IPS-18c (cell line): ENCODE results near the gene CHCHD10.
A peak's percentile ranks its signal among the peaks of the same experiment; 100 is the strongest.

Experiments used
- H3K4me3 ChIP-seq: 2 replicates; pipeline ENCODE4 v1.7.0; 2013; ENCODE audit warnings: low read depth, mild to moderate bottlenecking, low read length, moderate library complexity; ENCODE audit not compliant: insufficient read depth
- H3K9me3 ChIP-seq: one replicate; pipeline ENCODE4 v1.6.1; 2013; ENCODE audit warnings: mild to moderate bottlenecking, low read length, moderate library complexity; ENCODE audit not compliant: control insufficient read depth, insufficient read depth

Gene CHCHD10

DNA sequence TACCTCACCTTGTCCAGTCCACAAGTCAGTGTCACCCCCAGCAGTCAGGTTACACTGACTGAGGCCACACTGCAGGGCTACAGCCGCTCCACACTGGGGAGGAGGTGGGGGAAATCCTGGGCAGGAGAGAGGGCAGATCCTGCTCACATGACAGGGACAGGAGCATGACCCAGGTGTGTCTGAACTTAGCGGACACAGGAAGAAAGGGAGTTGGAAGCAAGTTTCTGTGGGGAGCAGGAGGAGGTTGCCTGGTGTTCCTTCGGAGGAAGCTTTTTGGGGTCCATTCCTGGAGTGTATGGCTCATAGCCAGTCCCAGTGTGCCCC, 10.8 kb upstream of the CHCHD10 start:
- H3K4me3 ChIP-seq: no peak overlapping the region
- no peaks in the 10 kb centered on the region for H3K9me3 ChIP-seq

DNA sequence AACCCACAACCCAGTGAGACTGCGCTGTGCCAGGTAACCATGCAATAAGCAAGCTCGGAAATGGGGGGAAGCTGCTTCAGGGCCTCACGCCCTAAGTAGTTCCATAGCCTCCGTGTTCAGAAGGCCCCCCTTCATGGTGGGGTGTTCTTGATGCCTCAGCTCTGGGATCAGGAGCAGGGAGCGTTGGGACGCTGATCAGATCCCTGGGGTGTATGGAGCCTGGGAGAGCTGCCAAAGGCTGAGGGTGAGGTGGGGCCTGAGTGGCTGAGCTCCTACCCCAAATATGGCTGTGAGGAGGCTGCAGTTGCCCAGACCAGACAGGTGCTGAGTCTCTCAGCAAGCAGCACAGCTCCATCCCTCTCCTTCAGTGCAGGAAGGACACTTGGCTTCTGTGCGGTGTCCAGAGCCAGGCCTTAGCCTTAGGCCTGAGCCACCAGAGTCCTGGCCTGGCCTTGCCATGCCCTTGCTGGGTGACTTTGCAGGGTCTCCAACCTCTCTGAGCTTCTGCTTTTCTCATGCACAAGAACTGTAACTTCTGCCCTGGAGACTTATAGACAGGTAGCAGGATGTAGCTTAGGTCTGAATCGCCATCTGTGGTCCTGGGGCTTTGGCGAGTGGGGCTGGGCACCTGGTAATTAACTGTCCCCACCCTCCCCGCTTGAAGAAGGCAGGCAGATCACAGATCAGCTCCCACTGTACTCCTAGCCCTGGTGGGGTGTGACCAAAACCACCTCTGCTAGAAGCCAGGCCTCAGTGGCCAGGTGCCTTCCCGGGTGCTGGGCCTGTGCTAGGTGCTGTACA, 10.2 kb upstream of the CHCHD10 start:
- no peaks in the 10 kb centered on the region for H3K9me3 ChIP-seq
- no peak overlapping the region for H3K4me3 ChIP-seq

DNA sequence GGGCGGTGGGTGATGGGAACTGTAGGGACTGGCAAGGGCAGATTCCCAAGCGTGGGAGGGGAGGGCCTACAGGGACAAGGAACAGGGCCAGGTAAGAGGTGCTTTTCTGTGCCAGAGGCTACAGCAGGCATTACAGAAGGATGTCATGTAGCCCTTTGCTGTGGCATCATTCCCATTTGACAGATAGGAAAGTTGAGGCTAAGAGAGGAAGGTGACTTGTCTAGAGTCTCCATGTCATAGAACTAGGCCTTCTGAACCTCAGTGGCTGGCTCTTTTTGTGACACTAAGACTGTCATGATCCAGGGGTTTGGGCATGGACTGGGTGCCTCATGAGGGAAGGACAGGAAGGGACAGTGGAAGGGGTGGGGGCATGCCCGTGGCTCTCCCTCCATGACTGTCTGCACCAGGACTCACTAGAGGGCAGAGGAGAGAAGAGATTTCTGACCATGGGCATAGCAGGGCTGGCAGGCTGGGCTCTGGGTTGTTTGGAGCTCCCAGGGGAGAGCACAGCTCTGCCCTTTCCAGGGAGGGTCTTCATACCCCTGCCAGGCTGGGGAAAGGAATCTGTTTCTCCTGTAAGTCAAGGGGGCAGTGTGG, 8.1 kb upstream of the CHCHD10 start:
- no peak overlapping the region for H3K4me3 ChIP-seq

DNA sequence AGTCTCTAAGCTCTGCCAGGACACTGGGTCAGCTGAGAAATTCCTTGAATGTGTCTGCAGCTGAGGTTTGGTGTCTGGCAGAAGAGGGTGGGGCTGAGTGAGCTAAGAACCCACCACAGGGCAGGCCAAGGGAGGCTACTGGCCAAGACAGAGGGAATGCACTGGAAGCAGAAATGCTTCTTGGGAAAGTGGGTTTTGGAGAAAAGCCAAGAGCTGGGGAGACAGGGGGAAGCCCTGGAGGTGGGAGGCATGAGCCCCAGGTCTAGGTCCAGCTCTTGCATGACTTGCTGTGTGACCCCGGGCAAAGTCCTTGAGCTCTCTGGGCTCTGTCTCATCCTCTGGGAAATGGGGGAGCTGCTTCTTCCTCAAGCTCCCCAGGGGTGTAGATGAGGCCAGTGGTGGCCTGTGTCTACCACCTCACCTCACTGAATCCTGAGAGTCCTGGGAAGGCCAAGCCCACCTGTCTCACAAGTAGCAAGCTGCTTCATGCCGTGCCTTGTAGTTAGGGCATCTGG, 7.2 kb upstream of the CHCHD10 start:
- Histone ChIP-seq H3K9me3 (no peaks in the 10 kb centered on the region), H3K4me3 (no peak overlapping the region)

More for the DNA sequence above, 8.1 kb upstream of the CHCHD10 start:
- H3K9me3 ChIP-seq: no peaks in the 10 kb centered on the region

DNA sequence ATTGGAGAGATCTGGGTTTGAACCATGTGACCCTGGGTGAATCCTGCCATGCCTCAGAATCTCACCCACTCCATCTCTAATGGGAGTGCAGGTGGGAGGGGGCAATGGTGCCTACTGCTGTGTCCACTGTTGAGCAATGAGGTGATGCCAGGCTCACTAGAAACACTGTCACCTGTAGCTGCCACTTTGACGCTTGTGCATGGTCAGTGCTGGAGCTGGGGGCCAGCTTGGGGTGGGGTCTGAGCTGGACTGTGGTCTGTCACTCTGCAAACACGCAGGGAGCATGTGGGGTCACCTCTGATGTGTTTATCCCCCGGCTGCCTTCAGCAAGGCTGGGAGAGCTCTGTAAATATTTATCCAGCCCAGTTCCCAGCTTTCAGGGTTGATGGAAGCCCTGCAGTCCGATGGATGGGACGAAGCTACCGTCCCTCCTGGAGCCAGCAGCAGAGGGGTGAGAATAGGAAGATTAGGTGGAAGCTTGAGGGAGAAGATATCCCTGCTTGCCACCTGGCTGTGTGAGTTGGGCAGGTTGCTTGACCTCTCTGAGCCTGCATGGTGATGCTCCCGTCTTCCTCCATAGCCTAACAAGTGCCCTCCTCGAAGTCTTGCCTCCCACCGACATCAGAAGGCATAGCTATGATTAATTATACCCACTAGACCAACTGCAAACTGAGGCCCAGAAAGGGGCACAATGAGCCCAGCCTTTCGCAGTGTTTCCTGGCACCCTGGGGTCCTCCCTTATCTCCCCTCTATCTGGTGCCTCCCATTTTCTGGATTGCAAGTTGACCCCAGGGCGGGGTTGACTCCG, 6.5 kb upstream of the CHCHD10 start:
- H3K4me3 ChIP-seq: no peak overlapping the region

DNA sequence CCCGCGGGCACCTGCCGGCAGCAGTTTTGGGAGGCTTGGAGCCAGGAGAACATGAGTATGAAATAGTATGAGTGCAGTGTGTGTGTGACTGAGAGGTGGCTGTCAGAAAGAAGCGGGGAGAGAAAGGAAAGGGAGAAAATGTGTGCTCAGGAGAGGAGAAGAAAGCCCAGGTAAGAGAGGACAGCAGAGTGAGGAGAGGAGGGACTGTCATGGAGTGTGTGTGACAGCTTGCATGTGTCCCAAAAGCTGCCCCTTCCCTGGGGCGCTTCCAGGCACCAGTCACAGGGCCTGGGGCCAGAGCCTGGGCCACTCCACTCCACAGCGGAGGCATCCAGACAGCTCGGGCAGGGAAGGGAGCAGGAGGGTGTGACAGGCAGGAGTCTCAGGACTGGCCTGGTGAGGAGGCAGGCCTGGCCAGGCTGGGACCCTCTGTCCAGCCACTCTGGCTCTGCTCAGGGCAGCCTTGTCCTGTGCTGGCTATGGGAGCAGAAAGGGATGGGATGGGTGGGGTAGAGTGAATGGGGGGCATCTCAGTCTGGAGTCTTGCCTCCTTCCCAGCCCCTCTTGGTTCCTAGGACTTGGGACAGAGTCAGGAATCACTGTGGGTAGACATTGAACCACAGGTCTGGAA, 5.8 kb upstream of the CHCHD10 start:
- Histone ChIP-seq H3K4me3 (peak overlapping the region; percentile 53; the same call in 1 of the 2 replicates), H3K9me3 (no peaks in the 10 kb centered on the region)

More for the DNA sequence above, 6.5 kb upstream of the CHCHD10 start:
- H3K9me3 ChIP-seq: no peaks in the 10 kb centered on the region

DNA sequence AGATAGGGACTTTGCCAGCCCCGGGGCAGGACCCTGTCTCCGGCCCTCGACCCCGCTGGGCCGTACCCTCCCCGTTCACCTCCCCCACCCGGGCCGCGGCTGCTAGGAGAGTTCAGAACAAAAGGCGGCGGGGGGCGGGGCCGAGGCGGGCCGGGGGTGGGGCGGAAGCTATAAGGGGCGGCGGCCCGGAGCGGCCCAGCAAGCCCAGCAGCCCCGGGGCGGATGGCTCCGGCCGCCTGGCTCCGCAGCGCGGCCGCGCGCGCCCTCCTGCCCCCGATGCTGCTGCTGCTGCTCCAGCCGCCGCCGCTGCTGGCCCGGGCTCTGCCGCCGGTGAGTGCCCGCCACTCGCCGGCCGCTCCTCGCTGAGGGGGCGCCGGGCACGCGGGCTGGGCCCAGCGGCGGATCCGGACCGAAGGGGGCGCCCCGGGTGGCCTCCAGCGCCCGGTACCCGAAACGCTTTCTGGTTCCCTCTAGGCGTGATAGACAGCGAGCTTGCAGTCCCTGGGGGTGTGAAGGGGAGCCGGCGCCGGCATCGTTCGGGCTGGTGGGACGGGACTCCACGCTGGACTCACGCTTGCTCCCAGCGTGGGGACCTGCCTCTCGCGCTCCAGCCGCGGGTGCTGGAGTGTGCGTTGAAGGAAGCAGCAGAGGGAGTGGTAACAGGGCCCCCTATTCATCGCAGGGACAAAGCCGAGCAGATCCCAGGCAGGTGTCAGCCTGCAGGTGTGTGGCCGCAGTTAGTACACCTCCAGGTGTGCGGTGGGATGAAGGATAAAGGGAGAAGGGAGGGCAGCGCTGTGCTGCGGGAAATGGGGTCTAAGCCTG, 5.1 kb upstream of the CHCHD10 start, which contains the start of gene MMP11:
MMP11 (plus strand) TSS at position 201 of the 825 bp plus-strand sequence; CDS start at position 223, 22 bp downstream.
- peak within 1 kb of the TSS; percentile 53 for H3K4me3 ChIP-seq
- H3K9me3 ChIP-seq: no peaks in the 10 kb centered on the region

DNA sequence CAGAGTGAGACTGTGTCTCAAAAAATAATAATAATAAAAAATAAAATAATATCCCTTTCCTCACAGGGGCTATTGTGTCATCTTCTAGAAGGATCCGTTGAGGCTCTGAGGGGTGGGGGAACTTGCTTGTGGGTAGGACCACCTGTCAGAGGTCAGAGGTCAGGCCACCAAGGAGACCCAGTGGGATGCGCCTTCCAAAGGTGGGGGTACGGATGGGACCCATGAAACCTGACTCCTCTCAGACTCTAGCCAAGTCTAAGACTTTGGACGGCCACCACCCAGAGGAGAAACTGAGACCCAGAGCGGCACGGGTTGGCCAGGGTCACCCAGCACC, 4.5 kb upstream of the CHCHD10 start:
- Histone ChIP-seq H3K4me3 (peak overlapping the region; percentile 29; the same call in 1 of the 2 replicates), H3K9me3 (no peaks in the 10 kb centered on the region)

DNA sequence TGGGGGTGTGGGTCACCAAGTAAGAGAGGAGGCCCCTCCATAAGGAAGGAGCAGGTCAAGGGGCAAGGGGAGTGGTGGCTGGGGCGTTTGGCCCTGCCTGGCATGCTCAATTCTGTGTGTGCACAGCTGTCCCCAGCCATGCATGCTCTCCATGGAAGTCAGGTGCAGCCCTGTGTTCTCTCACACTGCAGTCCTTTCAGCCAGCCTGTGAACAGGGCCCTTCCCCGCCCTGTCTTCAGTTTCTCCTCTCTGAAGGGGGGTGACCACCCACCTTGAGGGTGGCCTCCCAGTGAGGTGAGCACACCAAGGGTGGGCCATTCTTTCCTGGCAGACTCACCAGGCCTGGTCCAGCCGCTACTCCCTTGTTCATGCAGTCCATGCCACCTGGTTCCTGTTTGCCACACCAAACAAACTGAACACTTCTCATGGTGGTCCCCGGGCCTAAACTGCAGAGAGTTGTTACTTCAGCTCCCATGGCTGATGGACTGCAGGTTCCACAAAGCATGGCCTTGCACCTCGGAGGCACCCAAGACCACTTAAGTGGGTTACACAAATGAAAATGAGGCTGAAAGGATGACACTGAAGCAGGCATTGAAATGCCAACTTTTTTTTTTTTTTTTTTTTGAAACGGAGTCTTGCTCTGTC, 1.7 kb upstream of the CHCHD10 start:
- H3K9me3 ChIP-seq: no peaks in the 10 kb centered on the region
- no peak overlapping the region for H3K4me3 ChIP-seq

DNA sequence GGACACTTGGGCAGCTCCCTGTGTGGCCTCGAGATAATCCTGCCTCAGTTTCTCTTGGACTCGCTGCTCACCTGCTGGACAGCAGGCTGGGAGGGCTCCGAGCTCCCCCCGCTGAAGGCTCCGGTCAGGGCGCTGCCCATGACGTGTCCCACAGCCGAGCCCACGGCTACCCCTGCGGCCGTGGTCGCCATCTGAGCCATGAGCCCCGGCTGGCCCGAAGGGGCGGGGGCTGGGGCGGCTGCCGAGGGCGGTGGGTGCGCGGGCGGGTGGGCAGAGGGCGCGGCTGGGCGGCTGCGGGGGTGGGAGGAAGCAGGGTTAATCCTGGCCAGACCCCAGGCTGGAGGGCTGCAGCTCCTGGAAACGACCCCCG, 484 bp downstream of the CHCHD10 start:
- H3K9me3 ChIP-seq: no peaks in the 10 kb centered on the region
- H3K4me3 ChIP-seq: peak overlapping the region; percentile 78

DNA sequence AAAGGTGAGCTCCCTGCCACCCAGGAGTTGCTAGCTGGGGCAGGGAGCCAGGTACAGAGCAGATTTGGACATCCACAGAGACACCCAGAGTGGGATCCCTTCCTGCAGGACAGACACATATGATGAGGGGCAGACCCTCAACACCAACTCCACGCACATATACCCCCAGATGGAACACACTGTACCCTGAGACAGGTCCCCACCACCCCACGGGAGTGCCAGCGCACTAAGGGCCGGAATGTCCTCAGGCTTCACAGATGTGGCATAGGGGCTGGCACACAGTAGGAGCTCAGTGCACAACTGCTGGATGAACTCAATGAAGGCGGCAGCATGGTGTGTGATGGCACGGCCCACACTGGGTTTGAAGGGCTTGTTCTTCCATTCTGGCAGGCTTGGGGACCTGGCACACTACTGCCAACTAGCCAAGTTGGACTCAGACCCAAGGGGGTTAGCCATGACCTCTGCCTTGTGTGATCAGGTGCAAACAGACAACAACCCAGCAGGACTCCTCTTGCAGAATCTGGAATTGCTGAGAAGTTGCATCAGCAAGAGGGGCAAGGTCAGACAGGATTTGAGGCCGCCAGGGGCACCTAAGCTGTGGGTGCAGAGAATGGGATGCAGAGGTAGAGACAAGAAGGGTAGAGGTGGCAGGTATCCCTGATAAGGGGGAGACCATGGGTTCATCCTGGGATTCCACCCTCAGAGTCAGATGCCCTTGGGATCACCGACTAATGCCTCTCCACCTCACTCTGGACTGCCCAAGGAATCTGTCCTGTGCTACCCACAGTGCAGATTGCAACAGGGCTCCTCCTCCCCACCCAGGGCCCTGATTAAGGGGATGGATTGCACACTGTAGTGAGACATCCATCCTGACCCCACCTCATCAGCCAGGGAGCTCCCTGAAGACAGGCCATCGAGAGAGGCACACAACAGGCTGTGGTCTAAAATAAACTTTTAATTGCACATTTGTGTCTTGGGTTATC, 2.6 kb downstream of the CHCHD10 start:
- H3K4me3 ChIP-seq: no peak overlapping the region
- H3K9me3 ChIP-seq: no peaks in the 10 kb centered on the region

DNA sequence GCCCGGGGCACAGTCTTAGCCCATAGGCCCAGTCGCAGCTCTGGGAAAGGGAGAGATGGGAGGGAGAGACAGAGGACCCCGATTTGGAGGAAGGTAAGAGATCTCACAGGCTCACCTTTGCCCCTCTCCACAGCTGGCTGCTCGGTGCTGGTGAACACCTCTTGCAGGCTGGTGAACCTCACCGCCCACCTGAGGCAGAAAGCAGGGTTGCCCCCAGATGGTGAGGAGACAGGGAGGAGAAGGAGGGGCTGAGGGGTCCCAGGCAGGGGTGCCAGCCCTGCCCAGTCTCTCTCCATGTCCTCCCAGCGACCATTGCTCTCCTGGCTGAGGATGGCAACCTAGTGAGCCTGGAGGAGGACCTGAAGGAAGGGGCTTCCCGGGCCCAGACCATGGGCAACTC, 3.8 kb downstream of the CHCHD10 start:
- Histone ChIP-seq H3K9me3 (no peaks in the 10 kb centered on the region), H3K4me3 (no peak overlapping the region)

DNA sequence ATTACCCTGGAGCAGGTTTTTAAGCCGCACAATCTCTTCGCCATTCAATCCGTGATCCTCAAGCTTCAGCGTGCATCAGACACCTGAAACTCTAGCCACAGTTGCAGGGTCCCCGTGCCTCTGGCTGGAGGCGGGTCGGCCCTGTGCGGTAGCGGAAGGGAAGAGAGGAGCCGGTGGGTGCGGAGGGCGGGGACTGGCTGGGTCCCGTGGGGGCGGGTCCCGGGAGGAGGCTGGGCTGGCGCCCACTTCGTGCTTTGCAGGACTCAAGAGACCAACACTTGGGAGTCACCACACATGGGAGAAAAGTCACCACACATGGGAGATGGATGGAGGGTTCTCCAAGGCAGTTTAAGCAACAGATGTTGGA, 4.2 kb downstream of the CHCHD10 start:
- Histone ChIP-seq H3K4me3 (no peak overlapping the region), H3K9me3 (no peaks in the 10 kb centered on the region)

DNA sequence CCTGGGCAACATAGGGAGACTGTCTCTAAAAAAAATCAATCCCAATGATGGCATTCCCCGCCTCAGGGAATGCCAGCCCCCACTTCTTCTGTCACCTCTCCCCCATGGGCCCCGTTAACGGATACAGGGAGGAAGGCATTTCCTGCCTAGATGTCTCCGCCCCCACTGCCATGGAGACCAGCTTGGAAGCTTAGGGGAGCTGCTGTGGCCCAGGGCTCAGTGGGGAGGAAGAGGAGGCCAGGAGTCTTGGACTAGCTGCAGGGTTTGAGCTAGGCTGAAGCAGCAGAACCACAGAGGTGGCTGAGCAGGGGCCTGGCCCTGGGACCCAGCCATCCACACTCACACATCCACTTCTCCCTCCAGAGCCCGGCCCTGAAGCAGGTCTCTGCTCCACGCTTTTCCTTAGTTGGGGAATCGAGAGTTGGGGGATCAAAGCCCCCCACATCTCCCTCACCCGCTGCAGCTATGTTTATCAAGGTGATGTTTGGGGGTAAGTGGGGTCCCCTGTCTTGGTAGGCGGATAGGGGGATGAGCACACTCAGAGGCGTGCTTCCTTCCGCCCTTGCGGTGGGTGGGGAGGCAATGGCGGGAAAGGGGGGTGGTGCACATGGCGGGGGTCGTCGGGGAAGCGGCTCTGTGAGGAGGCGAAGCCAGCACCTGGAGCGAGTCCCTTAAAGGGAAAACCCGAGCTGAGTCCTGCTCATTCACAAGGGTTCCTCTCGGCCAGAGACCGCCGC, 4.8 kb downstream of the CHCHD10 start, which contains the start of gene C22orf15:
C22orf15 (plus strand) TSS at position 149 of the 737 bp plus-strand sequence; CDS start at position 466, 317 bp downstream.
- no peaks in the 10 kb centered on the region for H3K9me3 ChIP-seq
- no peak within 1 kb of the TSS for H3K4me3 ChIP-seq

DNA sequence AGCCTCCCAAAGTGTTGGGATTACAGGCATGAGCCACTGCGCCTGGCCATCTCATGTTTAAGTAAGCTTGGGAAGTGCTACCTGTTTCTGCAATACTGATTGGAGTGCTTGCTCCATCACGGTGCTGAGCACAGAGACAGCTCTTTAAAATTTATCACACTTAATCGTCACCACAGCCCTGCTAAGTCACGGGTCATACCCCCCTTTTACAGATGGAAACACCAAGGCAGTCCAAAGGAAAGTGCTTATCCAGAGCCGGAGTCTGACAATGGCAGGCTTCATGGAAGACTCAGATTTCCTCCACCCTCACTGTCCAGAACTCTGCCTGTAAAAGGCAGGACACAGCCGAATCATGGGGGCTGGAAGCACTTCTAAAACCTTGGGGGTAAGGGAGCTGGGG, 7.7 kb downstream of the CHCHD10 start:
- H3K4me3 ChIP-seq: no peak overlapping the region

More for the DNA sequence above, 7.7 kb downstream of the CHCHD10 start:
- no peaks in the 10 kb centered on the region for H3K9me3 ChIP-seq
